Kidney (tissue), 14 donors: ENCODE results near the gene CEP112. TPM values are rescaled to one million over a fixed set of nuclear protein-coding genes. Genes with fewer than 3 reads are reported as not detected.

Experiments
- DNase-seq, 5 donors: peaks; one replicate each; pipeline ENCODE4 v3.0.0-alpha.2; 2013 to 2020
- FAIRE-seq: peaks from 2 replicates; lab custom pipeline; 2012; peaks lifted over from hg19 to GRCh38; lab: Jason Lieb, UNC
- H3K27ac ChIP-seq, 2 donors: one replicate each; pipeline ENCODE4 v1.7.0; 2013; ENCODE audit warnings: low read depth in 2 of 2, low read length in 2 of 2, inconsistent platforms in 1 of 2
- H3K27me3 ChIP-seq: one replicate; pipeline ENCODE4 v1.7.1; 2013; ENCODE audit warnings: low read length, inconsistent platforms; ENCODE audit not compliant: control insufficient read depth, insufficient read depth
- H3K36me3 ChIP-seq, 3 donors: one replicate each; pipeline versions ENCODE4 v1.7.0 to v1.7.1; 2013; ENCODE audit warnings: low read length in 3 of 3, control low read depth in 1 of 3, inconsistent platforms in 1 of 3; ENCODE audit not compliant: insufficient read depth in 3 of 3, control insufficient read depth in 2 of 3
- H3K4me1 ChIP-seq, 3 donors: one replicate each; pipeline versions ENCODE4 v1.7.0 to v1.7.1; 2013; ENCODE audit warnings: low read length in 3 of 3, inconsistent platforms in 1 of 3, low read depth in 1 of 3; ENCODE audit not compliant: control insufficient read depth in 2 of 3, insufficient read depth in 2 of 3
- H3K4me3 ChIP-seq, 3 donors: one replicate each; pipeline versions ENCODE4 v1.7.0 to v1.8.1; 2013; ENCODE audit warnings: low read length in 3 of 3, control low read depth in 1 of 3, inconsistent platforms in 1 of 3
- H3K9ac ChIP-seq, 3 donors: one replicate each; pipeline versions ENCODE4 v1.7.0 to v1.7.1; 2013; ENCODE audit warnings: low read length in 3 of 3, control low read depth in 1 of 3, inconsistent platforms in 1 of 3
- H3K9me3 ChIP-seq, 3 donors: one replicate each; pipeline versions ENCODE4 v1.7.0 to v1.7.1; 2013; ENCODE audit warnings: low read length in 3 of 3, control low read depth in 1 of 3, inconsistent platforms in 1 of 3; ENCODE audit not compliant: control insufficient read depth in 2 of 3, insufficient read depth in 1 of 3
- intact Hi-C: fragments of 100-400 bp; cut with DNase I; formaldehyde crosslinking; loops from one replicate; pipeline ENCODE4 v1.11.1; 2022
- polyA plus RNA-seq: library from polyadenylated mRNA; stranded (reverse); fragments of 350-450 nt; fragmentation: Illumina TruSeq; extraction: RNeasy Lipid Tissue Mini Kit (QIAGEN cat#74804); gene quantifications from one replicate; pipeline ENCODE4 v1.2.3, GENCODE V29; 2014; ENCODE audit warnings: low read depth, low replicate concordance; ENCODE audit not compliant: insufficient read depth
- total RNA-seq: library from RNA; stranded (reverse); fragmentation: NEBNext Ultra II Directional; extraction: Animal tissue kit (Norgen Biotek cat#: 25700); gene quantifications from one replicate; pipeline ENCODE4 v1.2.1, GENCODE V29; 2021
- TF ChIP-seq, protein P1 (sequence below): IDR thresholded peaks from 3 replicates; pipeline ENCODE4 v1.5.1; 2012; ENCODE audit warnings: mild to moderate bottlenecking, moderate library complexity, borderline replicate concordance; ENCODE audit not compliant: insufficient read depth; ENCODE audit errors: extremely low read depth
- donor health status: control.
- donor health status: control.
- donor health status: control.
- donor health status: control.
- donor health status: control.
- donor health status: DM: yes; HTN: yes; CAD: no.
- donor health status: Normal renal cell carcinoma (clear cell type).

The CEP112 gene
- total and polyA plus RNA-seq, 2 donors from 2014 or later = 17.0 to 27.4 TPM

DNA sequence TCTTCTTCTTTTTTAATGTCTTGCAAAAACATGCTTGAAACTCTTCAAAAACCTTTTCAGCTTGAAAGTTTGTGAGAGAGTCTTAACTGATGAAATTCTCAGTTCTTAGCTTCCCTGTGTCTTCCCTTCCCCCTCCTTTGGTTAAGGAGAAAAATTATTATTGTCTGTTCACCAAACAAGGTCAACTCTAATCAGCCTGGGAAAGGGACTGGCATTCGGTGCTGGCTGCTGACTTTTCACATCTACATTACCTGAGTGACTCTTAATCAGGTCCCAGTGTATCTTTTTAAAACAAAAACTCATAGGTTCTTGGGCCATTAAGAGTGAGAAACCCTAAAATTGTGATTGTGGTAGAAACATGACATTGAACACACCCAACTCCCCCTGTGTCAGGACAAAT lies 591.4 kb downstream of the CEP112 start:
- FAIRE-seq = no peak
- Histone ChIP-seq H3K27me3 (no peaks in the 10 kb centered on the region), H3K36me3 (no peaks in the 10 kb centered on the region), H3K9ac (no peak overlapping the region), H3K4me1 (no peaks in the 10 kb centered on the region), H3K4me3 (no peak overlapping the region), H3K9me3 (no peaks in the 10 kb centered on the region), H3K27ac (no peak overlapping the region)
- TF ChIP-seq, protein P1, sequence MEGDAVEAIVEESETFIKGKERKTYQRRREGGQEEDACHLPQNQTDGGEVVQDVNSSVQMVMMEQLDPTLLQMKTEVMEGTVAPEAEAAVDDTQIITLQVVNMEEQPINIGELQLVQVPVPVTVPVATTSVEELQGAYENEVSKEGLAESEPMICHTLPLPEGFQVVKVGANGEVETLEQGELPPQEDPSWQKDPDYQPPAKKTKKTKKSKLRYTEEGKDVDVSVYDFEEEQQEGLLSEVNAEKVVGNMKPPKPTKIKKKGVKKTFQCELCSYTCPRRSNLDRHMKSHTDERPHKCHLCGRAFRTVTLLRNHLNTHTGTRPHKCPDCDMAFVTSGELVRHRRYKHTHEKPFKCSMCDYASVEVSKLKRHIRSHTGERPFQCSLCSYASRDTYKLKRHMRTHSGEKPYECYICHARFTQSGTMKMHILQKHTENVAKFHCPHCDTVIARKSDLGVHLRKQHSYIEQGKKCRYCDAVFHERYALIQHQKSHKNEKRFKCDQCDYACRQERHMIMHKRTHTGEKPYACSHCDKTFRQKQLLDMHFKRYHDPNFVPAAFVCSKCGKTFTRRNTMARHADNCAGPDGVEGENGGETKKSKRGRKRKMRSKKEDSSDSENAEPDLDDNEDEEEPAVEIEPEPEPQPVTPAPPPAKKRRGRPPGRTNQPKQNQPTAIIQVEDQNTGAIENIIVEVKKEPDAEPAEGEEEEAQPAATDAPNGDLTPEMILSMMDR = no peak
- DNase-seq = no peak
- intact Hi-C loops = no loop called here

DNA sequence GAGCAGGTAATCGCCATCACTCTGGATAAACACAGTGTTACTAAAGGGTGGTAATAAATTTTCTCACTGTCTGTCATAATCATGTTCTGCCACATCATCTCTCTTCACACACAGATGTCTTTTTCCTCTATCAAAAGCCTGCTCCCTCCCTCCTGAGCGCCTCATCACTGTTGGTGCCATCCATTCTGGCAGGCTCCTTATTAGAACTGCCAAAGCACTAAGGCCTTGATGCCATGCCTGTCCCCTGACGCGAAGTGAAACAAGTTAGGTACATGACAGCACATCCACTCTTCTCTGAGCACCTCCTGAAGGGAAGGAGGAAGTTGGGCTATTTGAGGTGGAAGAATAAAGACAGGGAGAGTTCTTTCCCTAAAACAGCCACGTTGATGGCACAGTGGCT lies 592.3 kb downstream of the CEP112 start:
- H3K36me3 ChIP-seq = no peaks in the 10 kb centered on the region
- no peak overlapping the region for H3K4me3 ChIP-seq
- H3K27me3 ChIP-seq = no peaks in the 10 kb centered on the region
- intact Hi-C loops = no loop called here
- H3K9ac ChIP-seq = no peak overlapping the region
- no peak for FAIRE-seq
- no peak for DNase-seq
- TF ChIP-seq, protein P1 = no peak
- no peaks in the 10 kb centered on the region for H3K4me1 ChIP-seq
- H3K9me3 ChIP-seq = no peaks in the 10 kb centered on the region
- H3K27ac ChIP-seq = no peak overlapping the region

DNA sequence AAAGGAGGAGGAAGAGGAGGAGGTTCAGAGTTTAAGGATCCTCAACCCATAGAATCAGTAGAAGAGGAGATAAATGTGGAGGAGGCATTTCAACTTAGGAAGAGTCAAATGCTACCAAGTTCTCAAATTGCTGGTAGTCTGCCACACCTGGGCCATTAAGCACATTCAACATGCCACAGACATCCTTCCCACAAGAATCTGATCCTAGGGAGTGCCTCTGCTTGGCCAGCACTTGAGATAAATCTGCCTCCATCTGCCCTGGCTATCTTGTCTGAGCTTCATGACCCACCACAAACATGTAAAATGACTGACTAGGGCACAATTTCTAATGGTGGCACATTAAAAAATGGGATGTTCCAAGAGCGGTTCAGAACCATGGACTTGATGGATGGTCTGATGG lies 593.2 kb downstream of the CEP112 start:
- no peak for FAIRE-seq
- Histone ChIP-seq H3K9me3 (no peaks in the 10 kb centered on the region), H3K27ac (no peak overlapping the region), H3K27me3 (no peaks in the 10 kb centered on the region), H3K36me3 (no peaks in the 10 kb centered on the region), H3K9ac (no peak overlapping the region), H3K4me3 (no peak overlapping the region), H3K4me1 (no peaks in the 10 kb centered on the region)
- intact Hi-C loops = no loop called here
- DNase-seq = peak in 4 of 5 donors; percentile 55 to 75 (median 66)
- TF ChIP-seq, protein P1 = no peak

DNA sequence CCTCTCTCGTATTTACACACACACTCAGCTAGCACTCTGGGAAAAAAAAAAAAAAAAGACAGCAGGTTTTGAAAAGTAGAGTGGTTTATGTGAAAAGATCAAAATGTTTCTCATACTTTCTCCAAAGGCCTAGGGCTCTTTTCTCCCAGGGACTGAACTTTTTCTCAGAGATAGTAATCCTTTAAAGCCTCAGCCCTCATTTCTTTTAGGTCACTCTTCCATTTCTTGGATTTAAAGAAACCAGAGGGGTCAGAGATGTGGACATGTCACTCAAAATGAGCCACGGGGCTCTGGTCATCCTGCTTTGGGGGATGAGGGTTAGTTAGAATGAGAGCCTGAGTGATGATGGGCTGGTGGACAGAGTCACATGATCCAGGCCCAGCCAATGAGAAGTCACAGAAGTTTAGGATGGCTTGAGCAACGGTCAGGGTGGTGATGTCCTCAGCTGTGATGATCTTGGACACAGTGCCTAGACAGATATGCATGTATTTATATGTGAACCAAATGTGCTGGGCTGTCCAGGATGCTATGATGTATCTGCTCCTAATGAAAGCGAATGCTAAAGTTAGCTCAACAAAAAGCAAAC lies 596.8 kb downstream of the CEP112 start:
- H3K4me3 ChIP-seq = no peak overlapping the region
- H3K4me1 ChIP-seq = no peaks in the 10 kb centered on the region
- no peak overlapping the region for H3K27ac ChIP-seq
- DNase-seq (no peak), FAIRE-seq (no peak)
- no peaks in the 10 kb centered on the region for H3K36me3 ChIP-seq
- intact Hi-C loops = no loop called here
- no peak overlapping the region for H3K9ac ChIP-seq
- TF ChIP-seq, protein P1 = no peak
- H3K9me3 ChIP-seq = no peaks in the 10 kb centered on the region
- H3K27me3 ChIP-seq = no peaks in the 10 kb centered on the region
